Activated gamma-delta T cell treated with Interleukin-2 at 50 U/mL for 16 hours (primary cell): ENCODE results near the gene KNDC1.

Source experiments
- DNase-seq: peaks from one replicate; pipeline ENCODE4 v3.0.0-alpha.2; 2020

The KNDC1 gene

GRCh38 chr10:133178357-133179127 is 18.5 kb downstream of the KNDC1 start:
- no peak for DNase-seq

GRCh38 chr10:133179128-133179520 is 19.1 kb downstream of the KNDC1 start:
- no peak for DNase-seq

- DNase-seq = no peak
These were observed 19.6 kb downstream of the KNDC1 start for GRCh38 chr10:133179651-133180050.

GRCh38 chr10:133180192-133180964 is 20.4 kb downstream of the KNDC1 start:
- DNase-seq = no peak

GRCh38 chr10:133180965-133181639 is 21.1 kb downstream of the KNDC1 start:
- no peak for DNase-seq

GRCh38 chr10:133182190-133182589 is 22.2 kb downstream of the KNDC1 start:
- DNase-seq = no peak

- DNase-seq = no peak
These were observed 23.0 kb downstream of the KNDC1 start for GRCh38 chr10:133182791-133183645.

- DNase-seq = no peak
These were observed 23.8 kb downstream of the KNDC1 start for GRCh38 chr10:133183646-133184378.

GRCh38 chr10:133184591-133185244 is 24.7 kb downstream of the KNDC1 start:
- DNase-seq = no peak

GRCh38 chr10:133185421-133185820 is 25.4 kb downstream of the KNDC1 start:
- DNase-seq = no peak

- DNase-seq = no peak
These were observed 25.9 kb downstream of the KNDC1 start for GRCh38 chr10:133185916-133186315.

- DNase-seq = no peak
These were observed 26.5 kb downstream of the KNDC1 start for GRCh38 chr10:133186416-133187090.

- DNase-seq = no peak
These were observed 27.3 kb downstream of the KNDC1 start for GRCh38 chr10:133187091-133187905.

GRCh38 chr10:133187906-133188681 is 28.1 kb downstream of the KNDC1 start:
- no peak for DNase-seq

GRCh38 chr10:133189256-133189655 is 29.2 kb downstream of the KNDC1 start:
- DNase-seq = no peak

GRCh38 chr10:133189726-133190125 is 29.7 kb downstream of the KNDC1 start:
- DNase-seq = no peak

- DNase-seq = no peak
These were observed 30.2 kb downstream of the KNDC1 start for GRCh38 chr10:133190225-133190624.

- no peak for DNase-seq
These were observed 31.6 kb downstream of the KNDC1 start for GRCh38 chr10:133191651-133192050.

- no peak for DNase-seq
These were observed 34.1 kb downstream of the KNDC1 start for GRCh38 chr10:133194151-133194550.
